HG03558 (cell line): ENCODE results near the gene ABHD2.
"Not testable (repeated sequence)": the region's sequence is repeated elsewhere in the genome, so short reads cannot be mapped to it uniquely, and the experiment has no call there.

Experiments used
- ATAC-seq: cut with Tn5 transposase; IDR thresholded peaks from one replicate; pipeline ENCODE4 v1.9.1; 2021; ENCODE audit warnings: moderate number of reproducible peaks; ENCODE audit not compliant: unreplicated experiment; ENCODE audit errors: extremely low read depth

The ABHD2 gene, protein sequence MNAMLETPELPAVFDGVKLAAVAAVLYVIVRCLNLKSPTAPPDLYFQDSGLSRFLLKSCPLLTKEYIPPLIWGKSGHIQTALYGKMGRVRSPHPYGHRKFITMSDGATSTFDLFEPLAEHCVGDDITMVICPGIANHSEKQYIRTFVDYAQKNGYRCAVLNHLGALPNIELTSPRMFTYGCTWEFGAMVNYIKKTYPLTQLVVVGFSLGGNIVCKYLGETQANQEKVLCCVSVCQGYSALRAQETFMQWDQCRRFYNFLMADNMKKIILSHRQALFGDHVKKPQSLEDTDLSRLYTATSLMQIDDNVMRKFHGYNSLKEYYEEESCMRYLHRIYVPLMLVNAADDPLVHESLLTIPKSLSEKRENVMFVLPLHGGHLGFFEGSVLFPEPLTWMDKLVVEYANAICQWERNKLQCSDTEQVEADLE

DNA sequence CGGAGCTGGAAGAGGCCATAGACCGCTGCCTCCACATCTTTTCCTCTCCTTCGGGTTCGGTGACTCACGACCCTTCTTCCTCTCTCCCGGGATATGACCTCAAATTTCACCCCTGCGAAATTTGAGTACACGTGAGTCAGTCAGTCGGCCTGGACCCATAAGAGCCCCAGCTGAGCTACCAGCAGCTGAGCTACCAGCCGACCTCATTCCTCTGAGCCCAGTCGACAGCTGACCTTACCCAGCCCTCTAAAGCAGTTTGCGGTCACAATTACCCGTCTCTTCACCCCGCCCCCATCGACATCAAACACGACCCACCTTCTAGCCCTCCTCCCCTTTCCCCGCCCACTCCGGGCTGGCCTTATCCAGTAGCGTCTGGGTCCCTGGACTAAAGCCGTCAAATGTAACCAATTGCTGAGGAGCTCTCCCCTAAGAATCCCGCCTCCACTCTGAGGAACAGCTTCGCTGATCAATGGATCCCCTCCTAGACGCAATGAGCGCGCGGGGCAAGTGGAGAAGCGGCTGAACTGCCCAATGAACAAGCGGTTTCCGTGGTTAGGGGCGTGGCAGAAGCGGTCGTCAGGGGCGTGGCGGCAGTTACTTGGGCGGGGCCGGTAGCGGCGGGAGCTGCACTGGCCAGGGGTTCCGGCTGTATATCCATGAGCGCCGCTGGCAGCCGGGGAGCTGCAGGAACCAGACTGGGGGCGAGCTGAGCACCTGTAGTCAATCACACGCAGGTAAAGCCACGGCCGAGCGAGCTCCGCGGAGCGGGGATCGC lies at the start of gene ABHD2:
ABHD2 (plus strand) TSS at position 627 of the 775 bp plus-strand sequence. CDS start 27,872 bp downstream, outside the sequence.
- ATAC-seq: peak; percentile 87

DNA sequence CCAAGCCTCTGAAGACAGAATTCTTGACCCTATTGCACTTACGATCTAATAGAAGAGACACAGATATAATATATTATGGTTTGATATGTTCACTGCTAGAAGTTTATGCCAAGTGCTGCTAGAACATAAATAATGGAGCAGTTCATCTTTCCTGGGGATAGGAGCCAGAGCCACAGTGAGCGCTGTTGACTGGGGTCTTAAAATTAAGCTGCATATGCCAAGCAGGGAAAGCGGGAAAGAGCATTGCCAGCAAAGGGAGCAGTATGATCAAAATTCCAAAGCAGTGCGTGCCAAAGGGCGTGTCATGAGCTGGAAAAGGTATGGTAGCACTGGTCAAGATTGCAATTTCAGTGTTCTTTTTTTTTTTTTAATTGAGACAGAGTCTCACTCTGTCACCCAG lies 49.1 kb upstream of the ABHD2 start:
- no peak for ATAC-seq

DNA sequence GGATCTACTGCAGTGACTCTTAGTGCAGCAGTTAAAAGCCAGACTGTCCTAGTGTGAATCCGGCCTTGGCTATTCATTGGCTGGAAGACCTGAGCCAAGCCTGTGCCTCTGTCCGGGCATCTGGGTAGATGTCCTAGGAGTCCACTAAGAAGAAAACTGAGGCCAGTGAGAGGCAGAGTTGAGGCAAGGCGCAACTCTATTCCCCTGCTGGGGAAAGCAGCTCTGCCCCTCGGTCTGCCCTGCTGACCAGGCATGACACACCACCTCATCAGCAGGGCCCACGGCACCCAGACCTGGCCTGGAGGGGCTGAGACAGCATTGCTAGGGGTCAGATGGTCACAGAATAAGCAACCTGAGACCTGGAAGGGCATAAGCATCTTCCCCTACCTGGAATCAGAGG lies 46.7 kb upstream of the ABHD2 start:
- ATAC-seq: no peak

DNA sequence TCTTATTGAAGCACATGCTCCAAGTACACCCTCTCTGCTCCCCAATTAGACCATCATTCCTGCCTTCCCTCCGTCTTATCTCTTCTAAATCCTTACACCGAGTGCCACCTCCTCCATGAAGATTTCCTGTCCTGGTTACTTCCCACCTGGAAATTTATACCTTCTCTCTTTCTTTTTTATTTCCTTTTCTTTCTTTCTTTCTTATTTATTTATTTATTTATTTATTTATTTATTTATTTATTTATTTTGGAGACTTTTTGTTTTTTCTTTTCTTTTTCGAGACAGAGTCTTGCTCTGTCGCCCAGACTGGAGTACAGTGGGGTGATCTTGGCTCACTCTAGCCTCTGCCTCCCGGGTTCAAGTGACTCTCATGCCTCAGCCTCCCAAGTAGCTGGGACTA lies 45.9 kb upstream of the ABHD2 start:
- no peak for ATAC-seq

DNA sequence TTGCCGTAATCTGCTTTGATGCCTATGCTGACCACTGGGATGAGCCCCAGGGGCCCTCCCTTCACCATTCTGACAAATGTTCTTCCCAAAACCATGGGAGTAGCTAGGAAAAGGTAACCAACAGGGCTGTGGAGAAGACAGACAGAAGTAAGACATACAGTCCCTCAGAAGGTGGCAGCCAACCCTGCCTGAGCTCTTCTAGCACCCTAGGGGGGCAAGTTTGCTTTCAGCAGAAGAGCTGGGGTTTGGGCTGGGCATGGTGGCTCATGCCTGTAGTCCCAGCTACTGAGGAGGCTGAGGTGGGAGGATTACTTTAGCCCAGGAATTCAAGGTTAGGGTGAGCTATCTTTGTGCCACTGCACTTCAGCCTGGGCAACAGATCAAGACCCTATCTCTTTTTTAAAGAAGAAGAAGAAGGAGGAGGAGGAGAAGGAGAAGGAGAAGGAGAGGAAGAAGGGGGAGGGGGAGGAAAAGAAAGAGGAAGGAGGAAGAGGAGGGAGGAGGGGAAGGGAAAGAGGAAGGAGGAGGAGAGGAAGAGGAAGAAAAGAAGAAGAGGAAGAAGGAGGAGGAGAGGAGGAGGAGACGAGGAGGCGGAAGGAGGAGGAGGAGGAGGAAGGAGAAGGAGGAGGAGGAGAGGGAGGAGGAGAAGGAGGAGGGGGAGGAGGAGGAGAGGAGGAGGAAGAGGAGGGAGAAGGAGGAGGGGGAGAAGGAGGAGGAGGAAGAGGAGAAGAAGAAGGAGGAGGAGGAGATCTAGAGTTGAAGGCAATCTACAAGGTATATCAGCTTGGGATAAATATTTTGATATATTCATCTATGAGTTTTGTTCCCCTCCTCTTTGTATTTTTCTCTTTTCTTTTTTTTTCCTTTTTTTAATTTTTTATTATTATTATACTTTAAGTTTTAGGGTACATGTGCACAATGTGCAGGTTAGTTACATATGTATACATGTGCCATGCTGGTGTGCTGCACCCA lies 44.9 kb upstream of the ABHD2 start:
- no peak for ATAC-seq

DNA sequence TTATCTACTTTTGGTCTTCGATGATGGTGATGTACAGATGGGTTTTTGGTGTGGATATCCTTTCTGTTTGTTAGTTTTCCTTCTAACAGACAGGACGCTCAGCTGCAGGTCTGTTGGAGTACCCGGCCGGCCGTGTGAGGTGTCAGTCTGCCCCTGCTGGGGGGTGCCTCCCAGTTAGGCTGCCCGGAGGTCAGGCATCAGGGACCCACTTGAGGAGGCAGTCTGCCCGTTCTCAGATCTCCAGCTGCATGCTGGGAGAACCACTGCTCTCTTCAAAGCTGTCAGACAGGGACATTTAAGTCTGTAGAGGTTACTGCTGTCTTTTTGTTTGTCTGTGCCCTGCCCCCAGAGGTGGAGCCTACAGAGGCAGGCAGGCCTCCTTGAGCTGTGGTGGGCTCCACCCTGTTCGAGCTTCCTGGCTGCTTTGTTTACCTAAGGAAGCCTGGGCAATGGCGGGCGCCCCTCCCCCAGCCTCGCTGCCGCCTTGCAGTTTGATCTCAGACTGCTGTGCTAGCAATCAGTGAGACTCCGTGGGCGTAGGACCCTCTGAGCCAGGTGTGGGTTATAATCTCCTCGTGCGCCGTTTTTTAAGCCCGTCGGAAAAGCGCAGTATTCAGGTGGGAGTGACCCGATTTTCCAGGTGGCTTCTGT lies 39.1 kb upstream of the ABHD2 start:
- ATAC-seq: not testable (repeated sequence)

DNA sequence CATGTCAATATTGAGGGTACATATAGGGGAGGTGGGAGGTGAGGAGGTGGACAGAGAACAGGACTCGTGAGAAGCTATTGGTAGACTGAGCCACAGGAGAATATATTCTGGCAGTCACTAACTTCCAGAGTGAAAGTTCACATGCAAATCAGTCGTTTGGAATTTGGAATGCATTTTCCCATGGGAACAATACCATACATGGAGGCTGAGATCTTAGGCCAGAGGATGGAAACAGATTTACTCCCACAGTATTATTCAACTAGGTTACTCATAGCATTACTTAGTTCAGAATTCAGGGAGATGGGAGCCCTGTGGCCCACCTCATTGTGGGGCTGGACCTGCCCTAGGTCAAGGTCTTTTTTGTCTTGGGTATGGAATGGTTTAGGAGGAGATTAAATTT lies 36.4 kb upstream of the ABHD2 start:
- ATAC-seq: no peak

DNA sequence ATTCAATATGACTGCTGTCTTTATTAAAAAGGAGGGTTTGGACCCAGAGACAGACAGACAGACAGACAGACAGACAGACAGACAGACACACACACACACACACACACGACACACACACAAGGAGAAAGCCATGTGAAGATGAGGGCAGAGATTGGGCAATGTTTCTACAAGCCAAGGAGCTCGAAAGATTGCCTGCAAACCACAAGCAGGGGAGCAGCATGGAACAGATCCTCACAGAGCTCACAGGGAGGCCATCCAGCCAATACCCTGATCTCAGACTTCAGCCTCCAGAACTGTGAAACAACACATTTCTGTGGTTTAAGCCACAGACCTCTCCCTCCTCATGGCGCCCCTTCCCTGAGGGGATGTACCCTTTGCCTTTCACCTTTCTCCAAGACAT lies 35.8 kb upstream of the ABHD2 start:
- ATAC-seq: no peak

DNA sequence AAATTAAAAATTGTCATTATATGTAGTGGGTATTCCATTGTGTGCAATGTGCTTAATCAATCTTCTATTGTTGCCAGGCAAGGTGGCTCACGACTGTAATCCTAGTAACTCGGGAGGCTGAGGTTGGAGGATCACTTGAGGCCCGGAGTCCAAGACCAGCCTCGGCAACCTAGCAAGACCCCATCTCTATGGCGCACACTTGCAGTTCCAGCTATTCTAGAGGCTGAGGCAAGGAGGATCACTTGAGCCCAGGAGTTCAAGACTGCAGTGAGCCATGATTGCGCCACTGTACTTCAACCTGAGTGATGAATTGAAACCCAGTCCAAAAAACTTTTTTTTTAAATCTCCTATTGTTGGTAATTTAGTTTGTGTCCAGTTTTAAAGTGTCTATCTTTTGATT lies 33.4 kb upstream of the ABHD2 start:
- no peak for ATAC-seq

DNA sequence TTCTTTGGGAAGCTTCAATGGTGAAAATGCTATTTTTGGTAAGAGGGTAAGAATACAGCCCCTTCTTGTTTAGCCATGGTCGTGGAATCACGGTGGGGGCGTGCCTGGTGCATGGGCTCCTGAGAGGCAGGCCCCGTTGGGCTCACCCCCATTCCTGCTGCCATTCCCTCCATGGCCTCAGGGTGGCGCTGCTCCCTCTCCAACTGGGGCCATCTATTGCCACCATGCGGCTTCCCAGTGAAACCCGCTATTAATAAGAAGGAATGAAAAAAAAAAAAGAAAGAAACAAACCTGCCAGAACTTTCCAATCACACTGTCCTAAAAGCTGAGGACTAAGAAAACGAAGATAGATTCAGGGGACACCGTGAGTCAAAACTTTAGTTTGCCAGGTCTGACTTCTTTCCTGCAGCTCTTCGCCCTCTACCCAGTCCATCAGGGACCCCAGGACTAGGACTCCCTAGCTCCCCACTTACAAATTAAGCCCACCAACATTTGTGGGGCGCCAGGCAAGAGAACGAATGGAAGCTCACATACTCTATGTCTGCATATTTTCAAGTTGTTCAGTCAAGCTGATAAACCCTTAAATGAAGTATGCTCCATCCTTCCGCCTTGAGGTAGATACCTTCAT lies 30.6 kb upstream of the ABHD2 start:
- no peak for ATAC-seq

DNA sequence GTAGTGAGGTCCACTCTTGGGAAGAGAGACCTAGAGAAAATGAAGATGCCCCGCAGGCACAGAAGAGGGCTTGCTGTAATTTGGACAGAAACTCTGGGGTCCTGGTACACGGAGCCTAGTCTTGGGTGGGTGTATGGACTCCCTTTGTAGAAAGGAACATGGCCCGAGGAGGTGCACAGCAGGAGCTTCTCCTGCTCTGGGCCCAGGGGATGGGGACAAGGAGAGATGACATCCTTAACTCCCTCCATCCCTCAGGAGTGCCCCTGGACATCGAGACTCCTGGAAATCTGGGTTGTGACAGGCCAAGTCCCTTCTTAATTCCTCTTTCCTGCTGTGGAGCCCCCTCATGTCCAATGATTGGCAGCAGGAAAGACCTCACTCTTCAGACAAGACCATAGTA lies 29.9 kb upstream of the ABHD2 start:
- ATAC-seq: no peak

DNA sequence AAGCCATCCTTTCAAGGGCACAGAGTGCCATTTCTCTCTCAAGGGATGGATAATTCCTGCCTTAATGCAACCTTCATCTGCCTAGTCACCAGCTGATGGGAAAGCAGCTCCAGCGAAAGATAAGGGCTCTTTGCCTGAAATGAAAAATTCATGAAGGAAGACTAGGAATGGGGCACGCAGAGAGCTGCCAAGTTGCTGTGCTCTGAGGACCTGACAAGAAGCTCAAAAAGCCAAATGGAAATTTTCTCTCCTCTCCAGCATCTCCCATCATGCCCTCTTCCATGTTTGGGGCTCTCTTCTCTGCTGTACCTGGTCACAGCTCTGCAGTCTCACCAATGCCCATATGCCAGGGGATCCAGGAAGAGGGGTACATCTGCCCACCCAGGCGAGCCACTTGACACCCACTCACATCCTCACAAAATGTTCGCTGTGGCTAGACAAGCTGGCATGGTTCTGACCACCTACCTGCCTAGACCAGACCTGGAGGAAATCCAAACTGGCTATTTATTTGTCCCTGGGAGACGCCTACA lies 29.3 kb upstream of the ABHD2 start:
- ATAC-seq: no peak

DNA sequence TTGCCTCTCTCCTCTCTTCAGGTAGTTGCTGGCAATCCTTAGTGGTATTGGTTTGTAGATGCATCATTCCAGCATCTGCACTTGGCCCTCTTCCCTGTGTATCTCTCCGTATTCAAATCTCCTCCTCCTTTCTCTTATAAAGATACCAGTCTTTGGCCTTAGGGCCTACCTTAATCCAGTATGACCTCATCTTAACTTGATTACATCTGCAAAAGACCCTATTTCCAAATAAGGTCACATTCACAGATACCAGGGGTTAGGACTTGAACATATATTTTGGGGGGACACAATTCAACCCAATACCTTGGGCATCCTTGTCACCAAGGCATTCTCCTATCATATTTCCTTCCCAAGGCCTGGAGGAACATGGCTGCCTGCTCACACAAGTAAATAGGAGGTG lies 22.0 kb upstream of the ABHD2 start:
- ATAC-seq: no peak

DNA sequence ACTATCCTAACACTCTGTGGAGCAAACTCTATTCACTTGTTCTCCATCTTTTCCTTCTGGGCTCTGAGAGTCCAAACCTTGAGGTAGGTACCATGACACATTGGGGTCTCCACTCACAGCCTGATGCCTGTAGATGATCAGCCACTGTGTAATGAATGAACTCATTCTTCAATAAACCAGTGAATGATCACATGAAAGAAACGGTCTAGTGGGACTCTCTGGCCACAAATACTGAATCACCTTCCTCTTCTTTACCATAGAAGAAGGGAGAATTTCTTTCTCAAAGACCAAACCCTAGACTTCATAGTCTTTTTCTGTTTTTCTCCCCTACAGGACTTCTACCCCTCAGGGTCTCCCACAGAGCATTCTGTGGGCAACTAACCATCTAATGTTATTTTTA lies 20.5 kb upstream of the ABHD2 start:
- ATAC-seq: peak; percentile 46

DNA sequence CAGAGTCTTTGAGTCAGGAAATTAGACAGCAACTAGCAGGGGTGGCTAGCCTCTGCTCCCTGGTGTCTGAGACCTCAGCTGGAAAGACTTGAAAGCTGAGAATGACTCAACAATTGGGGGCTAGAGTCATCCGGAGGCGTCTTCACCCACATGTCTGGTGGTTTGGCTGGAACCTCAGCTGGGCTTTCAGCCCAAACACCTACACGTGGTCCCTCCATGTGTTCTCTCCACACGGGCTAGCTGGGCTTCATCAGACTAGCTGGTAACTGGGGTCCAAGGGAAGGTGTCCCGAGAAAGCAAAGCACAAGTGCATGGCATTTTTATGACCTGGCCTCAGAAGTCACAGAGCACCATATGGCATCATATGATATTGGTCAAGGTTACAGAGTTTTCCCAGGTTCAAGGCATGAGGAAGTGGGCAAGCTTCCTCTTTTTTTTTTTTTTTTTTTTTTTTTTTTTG lies 19.9 kb upstream of the ABHD2 start:
- ATAC-seq: peak; percentile 79

DNA sequence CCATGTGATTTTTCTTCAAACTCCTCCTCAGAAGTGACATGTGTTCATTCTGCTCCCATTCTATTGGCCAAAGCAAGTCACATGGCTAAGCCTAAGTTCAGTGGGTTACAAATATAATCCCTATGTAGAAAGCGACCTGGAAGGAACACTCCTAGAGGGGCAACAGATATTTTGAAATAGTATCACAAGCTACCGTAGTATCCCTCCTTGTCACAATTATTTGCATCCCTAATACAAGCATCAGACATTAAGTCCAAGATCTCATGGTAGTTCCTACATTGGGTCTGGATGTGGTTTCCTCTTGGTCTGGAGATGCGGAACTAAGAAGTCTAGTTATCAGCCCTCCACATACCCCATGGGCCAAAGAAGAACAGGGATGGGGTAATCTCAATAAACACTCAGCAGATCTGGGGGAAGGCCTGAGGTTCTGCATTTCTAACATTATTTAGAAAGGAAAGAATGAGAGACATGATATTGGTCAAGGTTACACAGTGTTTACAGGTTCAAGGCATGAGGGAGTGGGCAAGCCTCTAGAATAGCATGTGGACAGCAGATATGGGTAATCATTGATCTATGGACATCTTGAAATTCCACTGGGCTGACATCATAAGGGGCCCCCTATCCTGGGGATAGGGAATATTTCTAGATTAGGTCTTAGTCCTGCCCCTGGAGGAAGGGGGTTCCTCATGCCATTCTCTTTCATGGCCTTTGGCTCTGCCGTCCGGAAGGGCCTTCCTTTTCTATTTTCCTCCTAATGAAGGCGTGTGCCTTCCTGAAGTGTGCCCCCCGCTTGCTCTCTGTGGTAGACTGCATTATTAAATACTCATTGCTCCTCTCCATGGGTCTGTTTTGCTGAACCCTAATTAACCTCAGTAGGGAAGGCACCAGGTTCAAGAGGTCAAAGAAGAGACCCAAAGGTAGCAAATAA lies 17.8 kb upstream of the ABHD2 start:
- ATAC-seq: no peak

DNA sequence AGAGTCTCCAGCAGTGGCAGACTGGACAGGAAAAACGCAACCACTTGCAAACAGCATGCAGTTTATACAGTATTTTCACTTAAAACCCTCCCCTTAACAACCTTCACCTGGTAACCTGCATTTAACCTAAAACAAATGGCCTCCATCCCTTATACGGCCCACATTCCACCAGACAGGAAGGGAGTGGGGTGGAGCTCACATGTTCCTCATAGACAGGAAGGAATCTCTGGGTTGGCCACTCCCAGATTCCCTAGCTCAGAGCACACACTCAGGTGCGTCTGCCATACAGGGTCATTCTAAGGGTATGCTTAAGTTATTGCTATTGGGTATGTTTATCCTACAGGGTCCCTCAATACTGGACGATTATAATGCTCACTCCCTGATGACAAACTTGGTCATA lies 16.8 kb upstream of the ABHD2 start:
- ATAC-seq: no peak

DNA sequence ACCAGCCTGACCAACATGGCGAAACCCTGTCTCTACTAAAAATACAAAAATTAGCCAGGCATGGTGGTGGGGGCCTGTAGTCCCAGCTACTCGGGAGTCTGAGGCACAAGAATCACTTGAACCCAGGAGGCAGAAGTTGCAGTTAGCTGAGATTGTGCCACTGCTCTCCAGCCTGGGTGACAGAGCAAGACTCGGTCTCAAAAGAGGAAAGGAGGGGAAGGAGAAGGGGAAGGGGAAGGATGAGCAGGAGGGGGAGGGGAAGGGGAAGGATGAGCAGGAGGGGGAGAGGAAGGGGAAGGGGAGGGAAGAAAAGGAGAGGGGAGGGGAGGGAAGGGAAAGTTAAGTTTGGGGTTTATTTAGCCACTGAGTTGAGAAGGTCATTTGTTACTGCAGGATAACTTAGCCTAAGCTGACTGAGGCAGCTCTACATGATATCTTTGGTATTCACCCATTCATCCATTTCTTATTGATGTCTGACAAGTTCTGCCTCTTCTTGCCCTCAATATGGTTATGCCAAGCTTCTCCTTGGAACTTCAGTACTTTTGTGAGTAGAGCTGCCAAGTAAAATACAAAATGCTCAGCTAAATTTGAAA lies 15.9 kb upstream of the ABHD2 start:
- no peak for ATAC-seq
